Gastroesophageal sphincter (tissue), 4 donors: ENCODE measurements around the gene SLU7. TPM values are rescaled to one million over a fixed set of nuclear protein-coding genes. Genes with fewer than 3 reads are reported as not detected.
A peak's percentile ranks its signal among the peaks of the same experiment; 100 is the strongest.

Source experiments
- ATAC-seq: fragments of 150-250 bp; one replicate; pipeline ENCODE4 v1.9.1; 2016; ENCODE audit warnings: mild to moderate bottlenecking, moderate library complexity
- H3K27ac ChIP-seq, 4 donors: fragments of 200-600 bp; sonication (generic) in 3 of 4; 1 replicate in 3 of 4; 2 replicates in 1 of 4; pipeline ENCODE4 v1.5.1; 2016 to 2019
- H3K27me3 ChIP-seq: fragments of 200-600 bp; sonication (generic); one replicate; pipeline ENCODE4 v1.5.1; 2019
- H3K36me3 ChIP-seq, 2 donors: fragments of 200-600 bp; sonication (generic); one replicate each; pipeline ENCODE4 v1.5.1; 2019; ENCODE audit warnings: control low read depth in 1 of 2
- H3K4me1 ChIP-seq, 3 donors: fragments of 200-600 bp; sonication (generic); 1 replicate in 2 of 3; 2 replicates in 1 of 3; pipeline ENCODE4 v1.5.1; 2016 to 2019; ENCODE audit warnings: control low read depth in 2 of 3
- H3K4me3 ChIP-seq, 2 donors: fragments of 200-600 bp; sonication (generic); one replicate each; pipeline ENCODE4 v1.5.1; 2019; ENCODE audit warnings: mild to moderate bottlenecking in 1 of 2, moderate library complexity in 1 of 2
- H3K9me3 ChIP-seq, 3 donors: fragments of 200-600 bp; sonication (generic); one replicate each; pipeline ENCODE4 v1.5.1; 2017 to 2019; ENCODE audit warnings: control low read depth in 2 of 3
- CTCF ChIP-seq, 4 experiments: fragments of 200-600 bp in 2 of 4; fragments of 450-650 bp in 2 of 4; sonication (generic) in 1 of 4; IDR thresholded peaks; one replicate each; pipeline ENCODE4 v1.5.1; 2017 to 2019; ENCODE audit warnings: antibody characterized with exemption in 4 of 4, mild to moderate bottlenecking in 2 of 4, moderate library complexity in 2 of 4
- EP300 ChIP-seq: sonication (generic); formaldehyde crosslinking; IDR thresholded peaks from one replicate; pipeline ENCODE4 v1.6.1; 2017; ENCODE audit warnings: antibody characterized with exemption, mild to moderate bottlenecking
- POLR2A ChIP-seq, 2 donors: fragments of 450-650 bp; IDR thresholded peaks; one replicate each; pipeline ENCODE4 v1.6.1; 2017; ENCODE audit warnings: antibody characterized with exemption in 2 of 2, mild to moderate bottlenecking in 2 of 2, moderate library complexity in 1 of 2
- POLR2AphosphoS5 ChIP-seq: sonication (generic); formaldehyde crosslinking; IDR thresholded peaks from one replicate; pipeline ENCODE4 v1.6.1; 2017; ENCODE audit warnings: antibody characterized with exemption
- WGBS, 2 donors: methylation state at CpG; one replicate each; pipeline ENCODE4 v1.1.5; 2018; ENCODE audit warnings: low coverage in 1 of 2; 5-methylcytosine and 5-hydroxymethylcytosine counted together
- total RNA-seq, 4 donors: library from RNA; depleted of rRNA; stranded (reverse); fragments of >200 nt; gene quantifications; one replicate each; pipeline ENCODE4 v1.1.0, GENCODE V29; 2016

The SLU7 gene
- total RNA-seq, 4 donors from 2014 or later: 52.6 to 133 (median 88.3) TPM

- no peaks in the 10 kb centered on the region for H3K27me3 ChIP-seq
- H3K9me3 ChIP-seq: no peaks in the 10 kb centered on the region
- H3K36me3 ChIP-seq: no peaks in the 10 kb centered on the region
- no peak for TF ChIP-seq POLR2A (IDR thresholded peaks at IDR 0.05)
- no peak for TF ChIP-seq EP300
- no peak for TF ChIP-seq CTCF (IDR thresholded peaks at IDR 0.05)
- TF ChIP-seq POLR2AphosphoS5: no peak
- no peak overlapping the region for H3K4me3 ChIP-seq
- peaks cover 0 to 16% (median 0%) of the 10 kb centered on the region in 3 donors for H3K4me1 ChIP-seq
- no peak for ATAC-seq
- H3K27ac ChIP-seq: no peak overlapping the region
Observed at GRCh38 chr5:160375166-160375565, 43.7 kb downstream of the SLU7 start.

GRCh38 chr5:160371294-160371693 is 47.6 kb downstream of the SLU7 start:
- Histone ChIP-seq H3K36me3 (no peaks in the 10 kb centered on the region), H3K27ac (peak overlapping the region in 2 of 4 donors; percentile 83 to 87), H3K27me3 (no peaks in the 10 kb centered on the region), H3K4me3 (no peak overlapping the region), H3K4me1 (peaks cover 0 to 24% (median 7%) of the 10 kb centered on the region in 3 donors), H3K9me3 (no peaks in the 10 kb centered on the region)
- no peak for TF ChIP-seq CTCF (IDR thresholded peaks at IDR 0.05)
- no peak for TF ChIP-seq POLR2AphosphoS5
- TF ChIP-seq EP300: no peak
- no peak for TF ChIP-seq POLR2A (IDR thresholded peaks at IDR 0.05)
- no peak for ATAC-seq

DNA sequence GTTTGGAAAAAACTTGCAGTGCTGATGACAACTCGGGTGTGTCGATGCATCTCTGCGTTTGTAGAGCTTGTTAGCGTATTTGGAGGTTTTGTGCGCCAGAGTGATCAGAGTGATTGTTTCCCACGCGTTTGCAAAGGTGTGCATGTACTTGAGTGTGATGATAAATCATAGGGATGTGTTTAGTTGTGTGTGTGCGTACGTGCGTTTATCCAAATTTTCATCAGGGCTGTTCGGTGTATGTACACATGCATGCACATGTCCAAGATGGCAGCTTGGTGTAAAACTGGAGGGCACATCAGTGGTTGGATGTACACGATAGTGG is 48.2 kb downstream of the SLU7 start:
- peaks cover 0 to 24% (median 7%) of the 10 kb centered on the region in 3 donors for H3K4me1 ChIP-seq
- H3K27ac ChIP-seq: peak overlapping the region in 3 of 4 donors; percentile 83 to 87 (median 86)
- ATAC-seq: peak; percentile 1
- no peak for TF ChIP-seq EP300
- no peak for TF ChIP-seq CTCF (IDR thresholded peaks at IDR 0.05)
- no peak for TF ChIP-seq POLR2A (IDR thresholded peaks at IDR 0.05)
- TF ChIP-seq POLR2AphosphoS5: no peak
- H3K4me3 ChIP-seq: peak overlapping the region; percentile 74 to 84
- 14 to 20% methylated on average over 12 of the region's 12 CpGs for WGBS, 2 donors
- no peaks in the 10 kb centered on the region for H3K36me3 ChIP-seq
- H3K27me3 ChIP-seq: no peaks in the 10 kb centered on the region
- H3K9me3 ChIP-seq: no peaks in the 10 kb centered on the region

GRCh38 chr5:160369990-160370712 is 48.7 kb downstream of the SLU7 start, which contains the start of gene C1QTNF2:
C1QTNF2 (minus strand) TSS chr5:160370626; CDS start chr5:160355011, 15,615 bp downstream.
- Histone ChIP-seq H3K9me3 (no peaks in the 10 kb centered on the region), H3K27me3 (no peaks in the 10 kb centered on the region), H3K27ac (peak within 1 kb of the TSS; percentile 30 to 87 (median 84)), H3K4me1 (peaks cover 0 to 24% (median 7%) of the 10 kb centered on the region in 3 donors), H3K36me3 (no peaks in the 10 kb centered on the region), H3K4me3 (peak within 1 kb of the TSS; percentile 74 to 84)
- TF ChIP-seq POLR2A (IDR thresholded peaks at IDR 0.05) (no peak), POLR2AphosphoS5 (peak; percentile 30), EP300 (no peak), CTCF (IDR thresholded peaks at IDR 0.05) (peak in 1 of 4 experiments; percentile 19)
- WGBS, 2 donors: 4% methylated on average over 8 to 12 of the region's 45 CpGs
- ATAC-seq: peak; percentile 88

DNA sequence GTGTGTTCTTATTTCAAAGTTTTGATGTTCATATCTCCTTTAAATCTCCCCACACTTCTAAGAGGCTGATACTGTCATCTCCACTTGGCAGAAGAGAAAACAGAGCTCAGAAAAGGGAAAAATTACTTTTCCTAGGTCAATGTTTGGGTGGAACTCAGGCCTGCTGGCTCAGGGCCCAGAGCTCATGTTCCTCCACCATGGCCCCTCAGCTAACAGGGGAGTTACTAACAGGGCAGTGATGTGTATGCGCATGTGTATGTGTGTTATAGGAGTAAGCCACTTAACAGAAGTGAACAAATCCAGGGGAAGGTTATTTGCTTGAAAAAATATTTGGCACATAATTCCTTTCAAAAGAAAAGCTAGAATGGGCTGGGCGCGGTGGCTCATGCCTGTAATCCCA is 51.0 kb downstream of the SLU7 start:
- Histone ChIP-seq H3K4me3 (no peak overlapping the region), H3K36me3 (no peaks in the 10 kb centered on the region), H3K27ac (no peak overlapping the region), H3K4me1 (peaks cover 0 to 36% (median 11%) of the 10 kb centered on the region in 3 donors), H3K9me3 (no peaks in the 10 kb centered on the region), H3K27me3 (no peaks in the 10 kb centered on the region)
- TF ChIP-seq EP300: no peak
- TF ChIP-seq CTCF (IDR thresholded peaks at IDR 0.05): no peak
- no peak for TF ChIP-seq POLR2AphosphoS5
- TF ChIP-seq POLR2A (IDR thresholded peaks at IDR 0.05): no peak
- no peak for ATAC-seq
- WGBS, 2 donors: 93% methylated on average over 3 of the region's 3 CpGs; no CpG with 5 or more reads in 1 of the 2 donors
